Neural cell (in vitro differentiated cells): ENCODE measurements around the gene SHB.

Experiments
- EP300 ChIP-seq: fragments of 450-650 bp; conservative IDR thresholded peaks from 2 replicates; pipeline ENCODE4 v1.6.1; 2014; ENCODE audit warnings: antibody characterized with exemption, mild to moderate bottlenecking, moderate library complexity; ENCODE audit not compliant: poor library complexity, severe bottlenecking
- EZH2 ChIP-seq: fragments of 200-600, 300-800 bp; shearing (Covaris generic), sonication (generic); IDR thresholded peaks from 2 replicates; pipeline ENCODE4 v1.6.1; 2014; ENCODE audit warnings: antibody characterized with exemption, low read length, borderline replicate concordance, mild to moderate bottlenecking; ENCODE audit not compliant: insufficient read depth, poor library complexity, severe bottlenecking
- POLR2AphosphoS5 ChIP-seq: IDR thresholded peaks from 2 replicates; pipeline ENCODE4 v1.6.1; 2012
- TF ChIP-seq, protein P1 (sequence below): fragments of 450-650 bp; IDR thresholded peaks from 2 replicates; pipeline ENCODE4 v1.5.1; 2014; ENCODE audit warnings: antibody characterized with exemption, mild to moderate bottlenecking, moderate library complexity; ENCODE audit not compliant: poor library complexity, severe bottlenecking

- no peak for TF ChIP-seq EZH2
- TF ChIP-seq, protein P1, sequence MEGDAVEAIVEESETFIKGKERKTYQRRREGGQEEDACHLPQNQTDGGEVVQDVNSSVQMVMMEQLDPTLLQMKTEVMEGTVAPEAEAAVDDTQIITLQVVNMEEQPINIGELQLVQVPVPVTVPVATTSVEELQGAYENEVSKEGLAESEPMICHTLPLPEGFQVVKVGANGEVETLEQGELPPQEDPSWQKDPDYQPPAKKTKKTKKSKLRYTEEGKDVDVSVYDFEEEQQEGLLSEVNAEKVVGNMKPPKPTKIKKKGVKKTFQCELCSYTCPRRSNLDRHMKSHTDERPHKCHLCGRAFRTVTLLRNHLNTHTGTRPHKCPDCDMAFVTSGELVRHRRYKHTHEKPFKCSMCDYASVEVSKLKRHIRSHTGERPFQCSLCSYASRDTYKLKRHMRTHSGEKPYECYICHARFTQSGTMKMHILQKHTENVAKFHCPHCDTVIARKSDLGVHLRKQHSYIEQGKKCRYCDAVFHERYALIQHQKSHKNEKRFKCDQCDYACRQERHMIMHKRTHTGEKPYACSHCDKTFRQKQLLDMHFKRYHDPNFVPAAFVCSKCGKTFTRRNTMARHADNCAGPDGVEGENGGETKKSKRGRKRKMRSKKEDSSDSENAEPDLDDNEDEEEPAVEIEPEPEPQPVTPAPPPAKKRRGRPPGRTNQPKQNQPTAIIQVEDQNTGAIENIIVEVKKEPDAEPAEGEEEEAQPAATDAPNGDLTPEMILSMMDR: no peak
- TF ChIP-seq EP300: no peak
- TF ChIP-seq POLR2AphosphoS5: no peak
Observed at GRCh38 chr9:38009990-38010389, 59.0 kb downstream of the SHB start.
